Nephron (organoid): ENCODE measurements around the gene ELL2.

Source experiments
- H3K27ac Mint-ChIP-seq, 3 experiments: 2 replicates each; pipeline ENCODE4 v1.8.0; 2020; ENCODE audit warnings: mixed read lengths in 3 of 3, mild to moderate bottlenecking in 2 of 3, moderate library complexity in 1 of 3
- H3K27me3 Mint-ChIP-seq: 2 replicates; pipeline ENCODE4 v1.8.0; 2021; ENCODE audit warnings: low read depth, mild to moderate bottlenecking, moderate library complexity, mixed read lengths
- H3K36me3 Mint-ChIP-seq: 2 replicates; pipeline ENCODE4 v1.8.0; 2020; ENCODE audit warnings: low read depth, mixed read lengths
- H3K4me1 Mint-ChIP-seq: 2 replicates; pipeline ENCODE4 v1.8.0; 2020; ENCODE audit warnings: mixed read lengths
- H3K4me3 Mint-ChIP-seq, 3 experiments: 2 replicates each; pipeline ENCODE4 v1.8.0; 2020; ENCODE audit warnings: mild to moderate bottlenecking in 3 of 3, mixed read lengths in 3 of 3, moderate library complexity in 2 of 3
- H3K9me3 Mint-ChIP-seq: 2 replicates; pipeline ENCODE4 v1.8.0; 2020; ENCODE audit warnings: mixed read lengths
- CTCF ChIP-seq, 3 experiments: fragments of 200-600 bp; sonication (generic); IDR thresholded peaks; one replicate each; pipeline ENCODE4 v1.5.0; 2021; ENCODE audit warnings: antibody characterized with exemption in 3 of 3; ENCODE audit not compliant: unreplicated experiment in 3 of 3

The ELL2 gene

GRCh38 chr5:95957561-95958203, 4.0 kb downstream of the ELL2 start:
- Mint-ChIP-seq H3K4me1 (peaks cover 42% of the 10 kb centered on the region), H3K27ac (peak overlapping the region in 1 of 3 experiments; percentile 21), H3K9me3 (no peaks in the 10 kb centered on the region), H3K36me3 (no peaks in the 10 kb centered on the region), H3K27me3 (peaks cover 27% of the 10 kb centered on the region), H3K4me3 (peak overlapping the region in 2 of 3 experiments; percentile 21 to 42)
- no peak for TF ChIP-seq CTCF (IDR thresholded peaks at IDR 0.05; ENCODE audit: unreplicated experiment in 3 of 3)

GRCh38 chr5:95956900-95957293, 4.8 kb downstream of the ELL2 start:
- no peaks in the 10 kb centered on the region for H3K9me3 Mint-ChIP-seq
- TF ChIP-seq CTCF (IDR thresholded peaks at IDR 0.05; ENCODE audit: unreplicated experiment in 3 of 3): no peak
- peaks cover 36% of the 10 kb centered on the region for H3K4me1 Mint-ChIP-seq
- peaks cover 20% of the 10 kb centered on the region for H3K27me3 Mint-ChIP-seq
- no peaks in the 10 kb centered on the region for H3K36me3 Mint-ChIP-seq
- peak overlapping the region in 1 of 3 experiments; percentile 64 for H3K27ac Mint-ChIP-seq
- H3K4me3 Mint-ChIP-seq: no peak overlapping the region

DNA sequence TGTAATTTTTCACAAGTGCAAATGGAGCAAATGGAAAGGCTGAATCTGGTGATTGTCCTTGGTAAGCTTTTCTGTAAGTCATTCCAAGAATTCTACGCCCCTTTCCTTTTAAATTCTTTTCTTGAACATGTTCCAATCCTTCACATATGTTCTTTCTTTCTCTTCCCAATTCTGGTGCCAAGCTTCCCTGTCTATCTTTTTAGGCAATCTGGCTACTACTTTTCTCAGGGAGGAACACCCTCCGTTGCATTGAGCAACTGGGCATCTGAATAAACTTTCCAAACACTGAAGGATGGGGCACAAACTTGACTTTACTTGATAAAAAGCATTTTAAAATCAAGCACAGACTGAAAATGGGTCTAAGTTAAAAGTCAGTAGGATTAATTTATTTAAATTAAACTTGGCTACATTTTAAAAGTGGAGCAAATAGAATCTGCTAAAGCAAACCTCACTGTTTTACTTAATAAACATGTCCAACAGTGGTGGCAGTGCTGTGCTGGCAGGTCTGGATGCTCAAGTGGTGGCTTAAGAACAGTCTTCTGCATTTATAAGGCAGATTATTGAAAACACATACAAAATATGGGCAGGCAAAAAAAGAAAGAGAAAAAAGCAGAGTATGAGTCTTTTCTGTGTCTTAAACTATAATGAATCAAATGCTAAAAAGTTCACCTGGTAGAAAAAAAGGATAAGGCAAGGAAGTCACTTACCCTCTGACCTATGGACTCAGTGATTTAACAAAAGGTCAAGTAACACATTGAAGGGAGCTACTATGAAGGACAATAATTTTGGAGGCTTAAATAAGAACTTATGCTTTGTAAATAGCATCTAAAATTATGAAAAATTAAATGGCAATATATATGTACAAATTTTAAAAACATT, 5.4 kb downstream of the ELL2 start:
- no peaks in the 10 kb centered on the region for H3K9me3 Mint-ChIP-seq
- peak overlapping the region in 2 of 3 experiments; percentile 24 to 32 for H3K4me3 Mint-ChIP-seq
- TF ChIP-seq CTCF (IDR thresholded peaks at IDR 0.05; ENCODE audit: unreplicated experiment in 3 of 3): no peak
- H3K27me3 Mint-ChIP-seq: peaks cover 18% of the 10 kb centered on the region
- peak overlapping the region in 1 of 3 experiments; percentile 64 for H3K27ac Mint-ChIP-seq
- H3K4me1 Mint-ChIP-seq: peaks cover 34% of the 10 kb centered on the region
- peaks cover 5% of the 10 kb centered on the region for H3K36me3 Mint-ChIP-seq

GRCh38 chr5:95954716-95955115, 6.9 kb downstream of the ELL2 start:
- Mint-ChIP-seq H3K4me1 (peaks cover 26% of the 10 kb centered on the region), H3K4me3 (no peak overlapping the region), H3K27ac (no peak overlapping the region), H3K36me3 (peaks cover 5% of the 10 kb centered on the region), H3K27me3 (peaks cover 5% of the 10 kb centered on the region), H3K9me3 (no peaks in the 10 kb centered on the region)
- no peak for TF ChIP-seq CTCF (IDR thresholded peaks at IDR 0.05; ENCODE audit: unreplicated experiment in 3 of 3)

DNA sequence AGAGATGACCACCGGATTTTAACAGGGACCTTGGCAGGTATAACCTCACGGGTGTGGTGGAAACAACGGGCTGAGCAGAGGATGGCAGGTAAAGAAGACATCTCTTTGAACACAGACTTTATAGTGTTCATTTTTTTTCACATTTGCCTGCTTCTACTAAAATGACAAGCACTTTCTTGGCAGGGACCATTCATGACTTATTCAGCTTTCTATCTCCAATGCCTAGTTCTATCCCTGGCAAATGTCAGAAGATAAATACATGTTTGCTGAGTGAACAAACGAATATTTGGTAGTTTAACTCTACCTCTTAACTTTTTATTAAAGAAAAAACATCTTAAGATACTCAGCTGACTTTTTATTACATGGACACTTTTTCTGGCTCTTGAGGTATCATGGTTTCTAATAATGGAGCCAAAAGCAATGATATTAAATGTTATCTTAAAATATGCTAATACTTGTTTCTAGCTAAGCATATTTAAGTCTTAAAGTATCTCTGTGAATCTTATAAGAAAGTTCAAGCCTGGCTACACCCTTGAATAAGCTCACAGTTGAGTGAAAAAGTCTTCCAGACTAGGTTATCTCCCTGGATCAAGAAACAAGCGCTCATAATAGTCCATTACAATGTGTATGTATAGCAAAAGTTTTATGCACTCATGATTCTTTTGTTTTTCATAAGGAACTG, 8.5 kb downstream of the ELL2 start:
- H3K9me3 Mint-ChIP-seq: no peaks in the 10 kb centered on the region
- no peak overlapping the region for H3K27ac Mint-ChIP-seq
- peaks cover 5% of the 10 kb centered on the region for H3K36me3 Mint-ChIP-seq
- no peak overlapping the region for H3K4me3 Mint-ChIP-seq
- TF ChIP-seq CTCF (IDR thresholded peaks at IDR 0.05; ENCODE audit: unreplicated experiment in 3 of 3): no peak
- H3K27me3 Mint-ChIP-seq: no peaks in the 10 kb centered on the region
- peaks cover 19% of the 10 kb centered on the region for H3K4me1 Mint-ChIP-seq
